SK-N-SH (cell line): ENCODE measurements around the gene FBXO7. TPM values are rescaled to one million over a fixed set of nuclear protein-coding genes. Genes with fewer than 3 reads are reported as not detected.

ENCODE experiments used
- CTCF ChIA-PET: fragments of 300-600, 350-600 bp; formaldehyde crosslinking; extraction: SDS; loops from one replicate; lab custom pipeline; 2021; lab: Yijun Ruan, JAX
- POLR2A ChIA-PET: fragments of 350-600 bp; sonication (Branson Sonifier 250); formaldehyde crosslinking; extraction: SDS; loops from one replicate; lab custom pipeline; 2020; ENCODE audit warnings: antibody characterized with exemption, inconsistent platforms; lab: Yijun Ruan, JAX
- DNase-seq: peaks from one replicate; pipeline ENCODE4 v3.0.0; 2012
- H2AFZ ChIP-seq: fragments of 200-600 bp; sonication (generic); 2 replicates; pipeline ENCODE4 v1.8.1; 2016; ENCODE audit warnings: antibody characterized with exemption, mild to moderate bottlenecking, low read depth
- H3F3A ChIP-seq: fragments of 200-600 bp; sonication (generic); replicated peaks from 2 replicates; pipeline ENCODE3; 2016; ENCODE audit warnings: antibody characterized with exemption, mild to moderate bottlenecking; ENCODE audit not compliant: insufficient read depth
- H3K27ac ChIP-seq, 2 experiments: fragments of 200-500 bp in 1 of 2; fragments of 200-600 bp in 1 of 2; sonication (Bioruptor generic) in 1 of 2; sonication (generic), shearing (Covaris generic) in 1 of 2; 2 replicates each; pipeline versions ENCODE4 v1.5.1 to v1.6.1; 2014 to 2016; ENCODE audit warnings: low read depth in 2 of 2, inconsistent platforms in 1 of 2, low read length in 1 of 2, mild to moderate bottlenecking in 1 of 2, mixed read lengths in 1 of 2
- H3K27me3 ChIP-seq: fragments of 200-600 bp; sonication (generic), shearing (Covaris generic); 2 replicates; pipeline ENCODE4 v1.6.1; 2016; ENCODE audit warnings: mixed run types; ENCODE audit not compliant: insufficient read depth
- H3K36me3 ChIP-seq, 2 experiments: fragments of 200-500 bp in 1 of 2; fragments of 200-600 bp in 1 of 2; sonication (Bioruptor generic) in 1 of 2; sonication (generic) in 1 of 2; replicated peaks in 1 of 2; 2 replicates each; pipeline versions ENCODE3 to v1.5.1; 2014 to 2016; ENCODE audit warnings: low read length in 1 of 2, mild to moderate bottlenecking in 1 of 2; ENCODE audit not compliant: insufficient read depth in 2 of 2, control insufficient read depth in 1 of 2
- H3K4me1 ChIP-seq, 2 experiments: fragments of 200-500 bp in 1 of 2; fragments of 200-600 bp in 1 of 2; sonication (Bioruptor generic) in 1 of 2; sonication (generic), shearing (Covaris generic) in 1 of 2; 2 replicates each; pipeline versions ENCODE4 v1.5.1 to v1.6.1; 2014 to 2016; ENCODE audit warnings: low read depth in 1 of 2, low read length in 1 of 2, mixed run types in 1 of 2; ENCODE audit not compliant: insufficient read depth in 2 of 2, control insufficient read depth in 1 of 2
- H3K4me2 ChIP-seq: fragments of 200-600 bp; sonication (generic), shearing (Covaris generic); 2 replicates; pipeline ENCODE4 v1.6.1; 2017; ENCODE audit warnings: mixed run types
- H3K4me3 ChIP-seq, 2 experiments: fragments of 200-500 bp in 1 of 2; fragments of 200-600 bp in 1 of 2; sonication (Bioruptor generic) in 1 of 2; sonication (generic), shearing (Covaris generic) in 1 of 2; 2 replicates each; pipeline versions ENCODE4 v1.5.1 to v1.8.1; 2014 to 2016; ENCODE audit warnings: low read depth in 2 of 2, inconsistent platforms in 1 of 2, low read length in 1 of 2, mild to moderate bottlenecking in 1 of 2, mixed read lengths in 1 of 2, moderate library complexity in 1 of 2
- H3K79me2 ChIP-seq: fragments of 200-600 bp; sonication (generic); 2 replicates; pipeline ENCODE4 v1.8.1; 2017; ENCODE audit warnings: mild to moderate bottlenecking; ENCODE audit not compliant: insufficient read depth
- H3K9ac ChIP-seq: fragments of 200-600 bp; sonication (generic); 2 replicates; pipeline ENCODE4 v1.6.1; 2017; ENCODE audit warnings: mixed run types
- H3K9me2 ChIP-seq: fragments of 200-600 bp; sonication (generic); 2 replicates; pipeline ENCODE4 v1.6.1; 2017; ENCODE audit warnings: mixed run types
- H3K9me3 ChIP-seq: fragments of 200-600 bp; sonication (generic); 2 replicates; pipeline ENCODE4 v1.6.1; 2017; ENCODE audit warnings: mixed run types, mild to moderate bottlenecking, moderate library complexity
- H4K20me1 ChIP-seq: fragments of 200-600 bp; sonication (generic); 2 replicates; pipeline ENCODE4 v1.6.1; 2017; ENCODE audit warnings: mild to moderate bottlenecking, mixed run types; ENCODE audit not compliant: insufficient read depth
- CTCF ChIP-seq: fragments of 200-600 bp; sonication (generic); IDR thresholded peaks from 2 replicates; pipeline ENCODE4 v1.6.1; 2017; ENCODE audit warnings: antibody characterized with exemption, mild to moderate bottlenecking, moderate library complexity
- ELF1 ChIP-seq: IDR thresholded peaks from 2 replicates; pipeline ENCODE4 v1.4.0; 2012
- FOSL2 ChIP-seq: IDR thresholded peaks from 2 replicates; pipeline ENCODE4 v1.4.0; 2012; ENCODE audit warnings: low read depth, mild to moderate bottlenecking, moderate library complexity, borderline replicate concordance
- GABPA ChIP-seq: IDR thresholded peaks from 2 replicates; pipeline ENCODE4 v1.4.0; 2012; ENCODE audit warnings: low read depth, mild to moderate bottlenecking
- JUND ChIP-seq: IDR thresholded peaks from 2 replicates; pipeline ENCODE4 v1.4.0; 2012
- MAX ChIP-seq: IDR thresholded peaks from 2 replicates; pipeline ENCODE4 v1.4.0; 2012; ENCODE audit warnings: low read depth
- MEF2A ChIP-seq: IDR thresholded peaks from 2 replicates; pipeline ENCODE4 v1.4.0; 2012; ENCODE audit warnings: low read depth, borderline replicate concordance
- MXI1 ChIP-seq: IDR thresholded peaks from 2 replicates; pipeline ENCODE4 v1.6.1; 2012; ENCODE audit warnings: mild to moderate bottlenecking, low read depth, low read length, improper control_type of control experiment
- PBX3 ChIP-seq: IDR thresholded peaks from 2 replicates; pipeline ENCODE4; 2012
- REST ChIP-seq: IDR thresholded peaks from 2 replicates; pipeline ENCODE4 v1.6.1; 2012; ENCODE audit warnings: mild to moderate bottlenecking, low read depth, low read length, moderate library complexity
- SIN3A ChIP-seq: IDR thresholded peaks from 2 replicates; pipeline ENCODE4 v1.6.1; 2012; ENCODE audit warnings: low read depth, mild to moderate bottlenecking, low read length, moderate library complexity, borderline replicate concordance
- SMC3 ChIP-seq: IDR thresholded peaks from 2 replicates; pipeline ENCODE4 v1.6.1; 2012; ENCODE audit warnings: low read depth, low read length, improper control_type of control experiment
- TCF12 ChIP-seq: IDR thresholded peaks from 2 replicates; pipeline ENCODE4 v1.4.0; 2012
- YY1 ChIP-seq: IDR thresholded peaks from 2 replicates; pipeline ENCODE4 v1.4.0; 2012; ENCODE audit warnings: low read depth, mild to moderate bottlenecking
- WGBS: methylation state at CpG from one replicate; pipeline ENCODE4 v1.1.6; 2017; ENCODE audit warnings: low lambda C conversion rate; 5-methylcytosine and 5-hydroxymethylcytosine counted together
- polyA plus RNA-seq, 3 experiments: library from polyadenylated mRNA; depleted of rRNA; stranded (reverse); fragments of >200 nt; gene quantifications; 2 replicates each; pipeline ENCODE4 v1.2.3, GENCODE V29; 2012

FBXO7 gene
- polyA plus RNA-seq, 1 of the 3 experiments (the other 2 are of a cell fraction), result 77.3 TPM

GRCh38 chr22:32545801-32546200 lies 71.2 kb downstream of the FBXO7 start:
- CTCF ChIA-PET, result interaction anchor here (0.8 to 2.0 kb wide), 3 partner anchors 17 to 440 kb away, joined by 3 to 7 read pairs (median 3); no protein-coding TSS in a partner anchor
- no peaks in the 10 kb centered on the region for H3K36me3 ChIP-seq
- no peaks in the 10 kb centered on the region for H3K9me3 ChIP-seq
- no peak overlapping the region for H3K9ac ChIP-seq
- no peaks in the 10 kb centered on the region for H3K9me2 ChIP-seq
- H2AFZ ChIP-seq, result no peak overlapping the region
- no peaks in the 10 kb centered on the region for H3K79me2 ChIP-seq
- POLR2A ChIA-PET, result no interaction called here
- no peaks in the 10 kb centered on the region for H3F3A ChIP-seq
- TF ChIP-seq YY1 (no peak), MXI1 (no peak), MEF2A (no peak), CTCF (no peak), GABPA (no peak), JUND (no peak), TCF12 (no peak), FOSL2 (no peak), PBX3 (no peak), MAX (no peak), SMC3 (no peak), SIN3A (no peak), ELF1 (no peak)
- DNase-seq, result no peak
- no peaks in the 10 kb centered on the region for H3K27me3 ChIP-seq
- H3K27ac ChIP-seq, result no peak overlapping the region
- no peak overlapping the region for H3K4me3 ChIP-seq
- H3K4me1 ChIP-seq, result no peaks in the 10 kb centered on the region
- 65% methylated on average over 4 of the region's 4 CpGs for WGBS
- no peak overlapping the region for H3K4me2 ChIP-seq
- no peaks in the 10 kb centered on the region for H4K20me1 ChIP-seq

- no peak for DNase-seq
- TF ChIP-seq JUND, result no peak
- TF ChIP-seq REST, result no peak
- no peak for TF ChIP-seq GABPA
- Histone ChIP-seq H3K9me3 (no peaks in the 10 kb centered on the region), H3K27me3 (no peaks in the 10 kb centered on the region), H3K9ac (no peak overlapping the region), H2AFZ (no peak overlapping the region), H3K4me1 (no peaks in the 10 kb centered on the region), H3K27ac (no peak overlapping the region), H3K9me2 (no peaks in the 10 kb centered on the region), H3F3A (no peaks in the 10 kb centered on the region), H3K4me3 (no peak overlapping the region), H3K4me2 (no peak overlapping the region), H3K36me3 (no peaks in the 10 kb centered on the region), H3K79me2 (no peaks in the 10 kb centered on the region), H4K20me1 (no peaks in the 10 kb centered on the region)
- CTCF ChIA-PET, result interaction anchor here (1.3 to 2.0 kb wide), 2 partner anchors 114 to 439 kb away, joined by 3 to 7 read pairs; no protein-coding TSS in a partner anchor
- POLR2A ChIA-PET, result no interaction called here
- WGBS, result 61% methylated on average over 4 of the region's 4 CpGs
These were observed 71.9 kb downstream of the FBXO7 start for GRCh38 chr22:32546496-32546895.
